Measurements from ENCODE around the gene TIGD7.
A peak's percentile ranks its signal among the peaks of the same experiment; 100 is the strongest.

TIGD7 gene

DNA sequence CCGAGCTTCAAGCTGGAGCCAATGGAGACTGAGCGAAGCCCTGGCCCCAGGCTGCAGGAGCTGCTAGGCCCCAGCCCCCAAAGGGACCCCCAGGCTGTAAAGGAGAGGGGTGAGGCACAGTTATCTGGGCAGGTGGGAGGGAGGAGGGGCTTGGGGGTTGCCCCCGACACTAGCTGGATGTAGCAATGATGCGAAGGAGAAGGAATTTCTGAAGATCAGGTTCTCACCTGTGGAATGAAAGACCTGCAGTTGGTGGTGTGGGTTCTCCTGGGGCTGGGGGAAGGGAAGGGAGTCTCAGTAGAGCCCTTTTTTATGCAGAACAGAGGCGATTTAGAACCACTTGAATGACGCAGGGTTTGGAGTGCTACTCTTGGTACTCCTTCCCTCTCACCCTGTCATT lies 20.1 kb downstream of the TIGD7 start:
- no peak for TF ChIP-seq Cebpa-rat (IDR thresholded peaks at IDR 0.05)
- Histone ChIP-seq H3K4me1 (peaks cover 24 to 32% (median 28%) of the 10 kb centered on the region in 10 experiments), H3K9me3 (replicated peaks in 1 of 11) (peaks cover 49 to 60% (median 56%) of the 10 kb centered on the region in 11 experiments), H4K20me1 (peaks cover 0 to 39% (median 20%) of the 10 kb centered on the region in 11 experiments; a peak in 12 of 22 replicates), H3K9ac (peak overlapping the region; percentile 91 to 99 (median 95); a peak in 19 of 22 replicates), H3K4me2 (peak overlapping the region; percentile 93 to 99 (median 97)), H3K36me3 (peaks cover 52 to 59% (median 57%) of the 10 kb centered on the region in 11 experiments), H3K4me3 (peak overlapping the region; percentile 80 to 99 (median 96)), H3K27ac (no peak overlapping the region), H3K27me3 (peaks cover 0 to 7% (median 0%) of the 10 kb centered on the region in 11 experiments; a peak in 5 of 22 replicates)

DNA sequence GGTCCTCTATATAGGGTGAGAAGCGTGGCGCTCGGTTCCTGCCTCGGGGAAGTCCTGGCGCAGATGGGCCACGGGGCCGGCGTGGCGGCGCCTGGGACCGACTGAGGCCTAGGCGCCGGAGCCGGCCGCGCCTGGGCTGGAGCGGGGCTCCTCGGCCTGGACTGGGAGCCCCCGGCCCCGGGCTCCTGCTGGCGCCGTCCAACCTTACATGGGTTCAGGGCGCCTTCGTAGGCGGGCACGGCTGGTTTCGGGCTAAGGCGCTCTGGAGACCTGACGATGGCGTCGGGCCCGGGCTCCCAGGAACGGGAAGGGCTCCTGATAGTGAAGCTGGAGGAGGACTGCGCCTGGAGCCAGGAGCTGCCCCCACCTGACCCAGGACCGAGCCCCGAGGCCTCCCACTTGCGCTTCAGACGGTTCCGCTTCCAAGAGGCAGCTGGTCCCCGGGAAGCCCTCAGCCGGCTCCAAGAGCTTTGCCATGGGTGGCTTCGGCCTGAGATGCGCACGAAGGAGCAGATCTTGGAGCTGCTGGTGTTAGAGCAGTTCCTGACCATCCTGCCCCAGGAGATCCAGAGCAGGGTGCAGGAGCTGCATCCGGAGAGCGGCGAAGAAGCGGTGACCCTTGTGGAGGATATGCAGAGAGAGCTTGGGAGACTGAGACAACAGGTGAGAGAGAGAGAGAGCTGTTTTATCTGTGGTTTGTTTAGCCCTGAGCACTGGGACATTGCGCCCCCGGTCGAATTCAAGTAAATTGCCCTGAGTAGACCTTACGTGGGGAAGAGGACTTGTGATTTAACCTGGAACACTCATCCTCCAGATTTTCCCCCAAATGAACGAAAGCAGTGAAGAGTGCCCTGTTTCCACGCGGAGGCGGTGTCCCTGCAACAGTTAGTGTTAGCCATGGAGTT lies 21.4 kb downstream of the TIGD7 start:
- Histone ChIP-seq H3K9me3 (replicated peaks in 1 of 11) (peaks cover 35 to 47% (median 43%) of the 10 kb centered on the region in 11 experiments), H3K4me1 (peaks cover 24 to 32% (median 28%) of the 10 kb centered on the region in 10 experiments), H4K20me1 (peaks cover 0 to 39% (median 20%) of the 10 kb centered on the region in 11 experiments; a peak in 12 of 22 replicates), H3K27ac (peak overlapping the region; percentile 94 to 100 (median 98)), H3K4me2 (peak overlapping the region; percentile 93 to 99 (median 97)), H3K9ac (peak overlapping the region; percentile 91 to 99 (median 95)), H3K4me3 (peak overlapping the region; percentile 80 to 99 (median 96)), H3K36me3 (peaks cover 38 to 45% (median 43%) of the 10 kb centered on the region in 11 experiments), H3K27me3 (no peaks in the 10 kb centered on the region)
- TF ChIP-seq Cebpa-rat (IDR thresholded peaks at IDR 0.05) = no peak

DNA sequence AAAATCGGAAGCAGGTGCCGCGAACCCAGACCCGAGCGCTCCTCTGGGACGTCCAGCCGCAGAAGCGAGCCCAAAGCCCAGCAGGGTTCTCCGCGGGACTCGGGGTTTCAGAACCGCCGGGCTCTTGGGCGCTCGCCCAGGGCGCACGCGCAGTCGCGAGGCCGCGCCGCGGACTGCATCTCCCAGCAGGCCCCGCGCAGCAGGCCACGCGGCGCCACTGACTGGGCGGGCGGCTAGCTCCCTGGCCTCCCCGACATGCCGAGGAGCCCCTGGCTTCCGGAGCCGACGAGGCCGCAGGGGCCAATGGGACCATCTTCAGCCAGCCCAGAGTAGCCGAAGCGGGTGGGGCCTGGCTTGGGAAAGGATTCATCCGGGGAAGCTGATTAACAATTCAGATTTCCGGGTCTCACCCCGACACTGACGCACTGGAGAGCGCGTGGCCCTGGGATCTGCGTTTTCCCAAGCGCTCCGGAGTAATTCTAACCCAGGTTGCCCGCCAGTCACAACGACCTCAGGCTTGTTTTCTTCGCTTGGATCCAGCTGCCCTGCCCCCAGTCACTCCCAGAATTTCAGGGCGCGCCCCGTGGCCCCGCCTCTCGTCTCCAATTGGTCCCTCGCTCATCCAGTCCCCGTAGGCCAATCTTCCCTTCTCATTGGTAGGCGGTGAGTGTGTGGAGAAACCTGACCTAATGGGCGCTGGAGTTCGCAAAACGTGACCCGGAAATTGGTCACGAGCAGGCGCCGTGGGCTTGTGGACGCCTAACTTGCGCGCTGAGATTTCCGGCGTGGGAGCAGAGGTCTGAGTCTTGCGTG lies 22.3 kb downstream of the TIGD7 start, which contains the start of gene ZNF263:
Gene ZNF263, plus strand, starts transcription at position 762 of the 813 bp plus-strand sequence. CDS start 328 bp downstream, outside the sequence.
- peaks cover 27 to 38% (median 34%) of the 10 kb centered on the region in 11 experiments for H3K9me3 ChIP-seq (replicated peaks in 1 of 11)
- H3K9ac ChIP-seq = peak within 1 kb of the TSS; percentile 91 to 99 (median 95)
- H3K4me2 ChIP-seq = peak within 1 kb of the TSS; percentile 93 to 99 (median 97)
- TF ChIP-seq Cebpa-rat (IDR thresholded peaks at IDR 0.05) = no peak
- H3K27me3 ChIP-seq = no peaks in the 10 kb centered on the region
- peak within 1 kb of the TSS; percentile 94 to 100 (median 98) for H3K27ac ChIP-seq
- H3K4me3 ChIP-seq = peak within 1 kb of the TSS; percentile 80 to 99 (median 96)
- peaks cover 24 to 32% (median 28%) of the 10 kb centered on the region in 10 experiments for H3K4me1 ChIP-seq
- H4K20me1 ChIP-seq = peaks cover 0 to 39% (median 20%) of the 10 kb centered on the region in 11 experiments; a peak in 12 of 22 replicates
- H3K36me3 ChIP-seq = peaks cover 30 to 37% (median 35%) of the 10 kb centered on the region in 11 experiments

DNA sequence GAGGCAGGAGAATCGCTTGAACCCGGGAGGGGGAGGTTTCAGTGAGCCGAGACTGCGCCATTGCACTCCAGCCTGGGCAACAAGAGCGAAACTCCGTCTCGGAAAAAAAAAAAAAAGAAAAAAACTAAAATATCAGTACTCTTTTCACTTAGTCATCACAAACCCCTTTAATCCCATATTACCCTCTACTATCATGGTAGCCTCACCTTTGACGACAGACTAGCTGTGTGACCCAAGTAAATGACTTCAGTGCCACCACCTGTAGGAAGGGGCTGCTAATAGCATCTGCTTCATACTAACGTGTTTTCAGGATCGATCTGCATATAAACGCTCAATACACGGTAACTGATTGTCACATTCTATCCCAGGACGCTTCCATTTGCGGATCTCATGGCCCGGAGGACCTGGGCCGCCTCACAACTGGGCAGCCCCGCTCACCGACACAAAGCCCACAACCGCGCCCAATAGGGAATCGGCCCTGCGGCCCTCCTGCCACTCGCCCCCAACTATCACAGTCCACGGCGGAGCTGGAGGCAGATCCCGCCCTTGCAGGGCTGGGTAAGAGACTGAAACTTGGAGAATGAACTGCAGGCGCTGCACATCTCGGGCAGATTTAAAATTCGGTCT lies 23.0 kb downstream of the TIGD7 start:
- Histone ChIP-seq H4K20me1 (peaks cover 0 to 38% (median 20%) of the 10 kb centered on the region in 11 experiments; a peak in 12 of 22 replicates), H3K36me3 (peaks cover 24 to 30% (median 28%) of the 10 kb centered on the region in 11 experiments), H3K4me2 (peak overlapping the region; percentile 86 to 98 (median 95)), H3K4me1 (peaks cover 24 to 32% (median 28%) of the 10 kb centered on the region in 10 experiments), H3K27ac (peak overlapping the region; percentile 94 to 100 (median 98)), H3K9me3 (replicated peaks in 1 of 11) (peaks cover 19 to 31% (median 27%) of the 10 kb centered on the region in 11 experiments), H3K27me3 (no peaks in the 10 kb centered on the region), H3K9ac (peak overlapping the region; percentile 91 to 99 (median 95)), H3K4me3 (peak overlapping the region; percentile 80 to 99 (median 96))
- no peak for TF ChIP-seq Cebpa-rat (IDR thresholded peaks at IDR 0.05)

DNA sequence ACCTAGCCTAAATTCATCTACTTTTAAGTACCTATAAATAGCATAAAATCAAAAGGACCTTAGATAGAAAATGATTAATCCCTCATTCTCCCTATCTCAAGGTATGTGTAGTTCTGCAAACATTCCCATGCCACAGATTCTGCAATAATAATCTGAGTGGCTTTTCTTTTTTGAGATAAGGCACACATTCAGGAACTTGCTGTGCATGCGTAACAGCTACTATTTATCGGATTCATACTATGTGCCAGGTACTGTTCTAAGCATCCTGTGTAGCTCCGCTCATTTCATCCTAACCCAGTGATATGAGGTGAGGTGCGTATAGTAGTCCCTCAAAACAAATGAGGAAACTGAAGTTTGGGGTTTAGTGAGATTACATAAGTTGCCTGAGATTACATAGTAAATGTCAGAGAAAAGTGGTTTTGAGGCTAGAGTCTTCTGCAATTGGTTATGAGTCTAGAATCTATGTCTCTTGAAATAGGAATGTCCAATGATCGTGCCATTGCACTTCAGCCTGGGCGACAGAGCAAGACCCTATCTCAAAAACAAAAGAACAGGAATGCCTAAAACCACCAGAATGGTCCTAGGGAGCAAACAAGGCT lies 23.9 kb downstream of the TIGD7 start:
- H3K9ac ChIP-seq = peak overlapping the region in 4 of 11 experiments; percentile 91 to 98 (median 94); a peak in 6 of 22 replicates
- H3K4me1 ChIP-seq = peaks cover 24 to 31% (median 28%) of the 10 kb centered on the region in 10 experiments
- H3K9me3 ChIP-seq (replicated peaks in 1 of 11) = peaks cover 10 to 22% (median 18%) of the 10 kb centered on the region in 11 experiments
- peak overlapping the region in 7 of 10 experiments; percentile 80 to 99 (median 97); a peak in 6 of 20 replicates for H3K4me3 ChIP-seq
- peak overlapping the region; percentile 86 to 98 (median 95) for H3K4me2 ChIP-seq
- peaks cover 15 to 21% (median 19%) of the 10 kb centered on the region in 11 experiments for H3K36me3 ChIP-seq
- no peak for TF ChIP-seq Cebpa-rat (IDR thresholded peaks at IDR 0.05)
- H3K27me3 ChIP-seq = no peaks in the 10 kb centered on the region
- peak overlapping the region in 3 of 11 experiments; percentile 97 to 99 (median 98); a peak in 2 of 22 replicates for H3K27ac ChIP-seq
- H4K20me1 ChIP-seq = peaks cover 0 to 29% (median 20%) of the 10 kb centered on the region in 11 experiments; a peak in 12 of 22 replicates

DNA sequence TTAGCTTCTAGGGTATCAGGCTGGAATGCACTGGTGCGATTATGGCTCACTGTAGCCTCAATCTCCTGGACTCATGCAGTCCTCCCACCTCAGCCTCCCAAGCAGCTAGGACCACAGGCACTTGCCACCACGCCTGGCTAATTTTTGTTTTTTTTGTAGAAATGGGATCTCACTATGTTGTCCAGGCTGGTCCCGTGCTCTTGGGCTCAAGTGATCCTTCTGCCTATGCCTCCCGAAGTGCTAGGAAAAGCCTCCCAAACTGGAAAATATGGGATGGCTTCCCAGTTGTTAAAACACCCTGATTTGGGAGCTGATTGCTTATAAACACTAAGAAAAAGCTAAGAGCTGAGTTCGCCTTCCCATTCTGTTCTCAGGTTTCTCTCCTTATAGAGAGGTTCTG lies 28.6 kb downstream of the TIGD7 start:
- H3K4me2 ChIP-seq = no peak overlapping the region
- H3K36me3 ChIP-seq = peaks cover 0 to 14% (median 0%) of the 10 kb centered on the region in 11 experiments; a peak in 2 of 22 replicates

DNA sequence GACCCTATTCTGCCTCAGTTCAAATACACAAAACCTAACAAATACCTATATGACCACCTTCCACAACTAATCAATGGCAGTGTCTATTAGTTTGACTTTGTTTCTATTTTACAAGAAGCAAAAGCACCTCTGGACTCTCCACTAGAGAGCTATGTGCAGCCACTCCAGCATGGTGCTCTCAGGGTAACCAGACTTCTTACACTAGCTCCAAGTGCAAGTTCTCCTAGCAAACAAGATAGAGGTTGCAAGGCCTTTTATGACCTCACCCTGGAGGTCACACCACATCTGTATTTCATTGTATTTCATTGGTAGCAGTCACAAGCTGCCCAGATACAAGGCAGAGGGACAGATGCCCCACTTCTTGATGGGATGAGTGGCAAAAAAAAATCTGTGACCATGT lies 30.3 kb downstream of the TIGD7 start:
- Histone ChIP-seq H3K4me2 (no peak overlapping the region), H3K9ac (no peak overlapping the region), H3K27ac (no peak overlapping the region)

More for the DNA sequence above, 28.6 kb downstream of the TIGD7 start:
- no peak overlapping the region for H3K27ac ChIP-seq
- TF ChIP-seq Cebpa-rat (IDR thresholded peaks at IDR 0.05) = no peak
- H3K9ac ChIP-seq = no peak overlapping the region
- no peak overlapping the region for H3K4me3 ChIP-seq
- H4K20me1 ChIP-seq = no peaks in the 10 kb centered on the region
- peaks cover 0 to 15% (median under 1%) of the 10 kb centered on the region in 11 experiments; a peak in 10 of 22 replicates for H3K9me3 ChIP-seq (replicated peaks in 1 of 11)
- no peaks in the 10 kb centered on the region for H3K27me3 ChIP-seq
- H3K4me1 ChIP-seq = peaks cover 2 to 8% (median 4%) of the 10 kb centered on the region in 10 experiments; a peak in 19 of 20 replicates

More for the DNA sequence above, 30.3 kb downstream of the TIGD7 start:
- peaks cover 0 to 14% (median 0%) of the 10 kb centered on the region in 11 experiments; a peak in 3 of 22 replicates for H3K36me3 ChIP-seq
- H3K4me3 ChIP-seq = no peak overlapping the region
- H3K27me3 ChIP-seq = no peaks in the 10 kb centered on the region
- no peak for TF ChIP-seq Cebpa-rat (IDR thresholded peaks at IDR 0.05)
- no peaks in the 10 kb centered on the region for H4K20me1 ChIP-seq
- H3K4me1 ChIP-seq = no peaks in the 10 kb centered on the region
- H3K9me3 ChIP-seq (replicated peaks in 1 of 11) = peaks cover 0 to 22% (median 9%) of the 10 kb centered on the region in 11 experiments; a peak in 15 of 22 replicates
